SK-N-MC (cell line): Measurements from ENCODE around the gene REPS1.
A peak's percentile ranks its signal among the peaks of the same experiment; 100 is the strongest.

ENCODE experiments used
- DNase-seq: peaks from one replicate; pipeline ENCODE4 v3.0.0-alpha.2; 2011; ENCODE audit warnings: low read depth, low spot score
- H3K27ac ChIP-seq: fragments of 200-600 bp; sonication (generic); 2 replicates; pipeline ENCODE4 v1.5.1; 2016; ENCODE audit warnings: mixed run types
- H3K36me3 ChIP-seq: fragments of 200-600 bp; sonication (generic); 2 replicates; pipeline ENCODE4 v1.6.1; 2017; ENCODE audit warnings: antibody characterized with exemption, low read length, mixed read lengths; ENCODE audit not compliant: insufficient read depth
- H3K4me3 ChIP-seq: fragments of 200-600 bp; sonication (generic); 2 replicates; pipeline ENCODE4 v1.5.1; 2016
- H3K9ac ChIP-seq: fragments of 200-600 bp; sonication (generic); 2 replicates; pipeline ENCODE4 v1.8.0; 2017; ENCODE audit warnings: mixed run types, mixed read lengths; ENCODE audit not compliant: insufficient read length
- H3K9me3 ChIP-seq: fragments of 200-600 bp; sonication (generic); 2 replicates; pipeline ENCODE4 v1.6.1; 2017; ENCODE audit warnings: low read depth, mild to moderate bottlenecking, antibody characterized with exemption, low read length, moderate library complexity, mixed read lengths
- EZH2 ChIP-seq: fragments of 200-600 bp; sonication (generic); IDR thresholded peaks from one replicate; pipeline ENCODE4 v1.6.1; 2017; ENCODE audit warnings: antibody characterized with exemption
- FOXP2 ChIP-seq: optimal IDR thresholded peaks from 2 replicates; pipeline ENCODE3; 2011; ENCODE audit warnings: mild to moderate bottlenecking, moderate library complexity; ENCODE audit not compliant: insufficient read depth; ENCODE audit errors: extremely low read length, control extremely low read depth
- POLR2AphosphoS5 ChIP-seq: IDR thresholded peaks from 2 replicates; pipeline ENCODE4 v1.6.1; 2012; ENCODE audit warnings: mild to moderate bottlenecking, low read depth, low read length, borderline replicate concordance

REPS1 gene

GRCh38 chr6:138989098-138989983 lies 1.3 kb upstream of the REPS1 start:
- Histone ChIP-seq H3K4me3 (no peak overlapping the region), H3K9me3 (no peaks in the 10 kb centered on the region), H3K9ac (no peak overlapping the region), H3K36me3 (peaks cover 4% of the 10 kb centered on the region; the same call in 1 of the 2 replicates), H3K27ac (no peak overlapping the region)
- TF ChIP-seq POLR2AphosphoS5: no peak
- no peak for TF ChIP-seq EZH2
- TF ChIP-seq FOXP2: no peak
- DNase-seq: no peak

- H3K9ac ChIP-seq: peak overlapping the region; percentile 95
- H3K4me3 ChIP-seq: peak overlapping the region; percentile 86
- peaks cover 5% of the 10 kb centered on the region; the same call in 1 of the 2 replicates for H3K36me3 ChIP-seq
- H3K9me3 ChIP-seq: no peaks in the 10 kb centered on the region
- TF ChIP-seq EZH2 (no peak), FOXP2 (no peak), POLR2AphosphoS5 (no peak)
- no peak for DNase-seq
- H3K27ac ChIP-seq: no peak overlapping the region
Observed at GRCh38 chr6:138988469-138988834, 399 bp upstream of the REPS1 start.

- Histone ChIP-seq H3K9me3 (no peaks in the 10 kb centered on the region), H3K27ac (no peak overlapping the region), H3K36me3 (peaks cover 10% of the 10 kb centered on the region; the same call in 1 of the 2 replicates), H3K4me3 (peak overlapping the region; percentile 86), H3K9ac (peak overlapping the region; percentile 95)
- no peak for TF ChIP-seq POLR2AphosphoS5
- TF ChIP-seq FOXP2: no peak
- no peak for TF ChIP-seq EZH2
- DNase-seq: no peak
Observed at GRCh38 chr6:138987080-138987642, 892 bp downstream of the REPS1 start.

- Histone ChIP-seq H3K36me3 (peaks cover 10% of the 10 kb centered on the region; the same call in 1 of the 2 replicates), H3K9ac (peak overlapping the region; percentile 95), H3K9me3 (no peaks in the 10 kb centered on the region), H3K27ac (no peak overlapping the region), H3K4me3 (peak overlapping the region; percentile 86)
- no peak for DNase-seq
- TF ChIP-seq POLR2AphosphoS5: no peak
- TF ChIP-seq FOXP2: no peak
- TF ChIP-seq EZH2: no peak
Observed at GRCh38 chr6:138986578-138986977, 1.5 kb downstream of the REPS1 start.

- TF ChIP-seq FOXP2 (no peak), EZH2 (no peak), POLR2AphosphoS5 (no peak)
- DNase-seq: no peak
- Histone ChIP-seq H3K4me3 (no peak overlapping the region), H3K27ac (no peak overlapping the region), H3K9ac (no peak overlapping the region), H3K36me3 (peaks cover 10% of the 10 kb centered on the region; the same call in 1 of the 2 replicates), H3K9me3 (no peaks in the 10 kb centered on the region)
Observed at GRCh38 chr6:138981416-138981815, 6.6 kb downstream of the REPS1 start.

- H3K4me3 ChIP-seq: no peak overlapping the region
- no peak for TF ChIP-seq FOXP2
- no peak for TF ChIP-seq POLR2AphosphoS5
- no peak for TF ChIP-seq EZH2
- no peak overlapping the region for H3K9ac ChIP-seq
- H3K27ac ChIP-seq: no peak overlapping the region
- no peaks in the 10 kb centered on the region for H3K9me3 ChIP-seq
- peaks cover 10% of the 10 kb centered on the region; the same call in 1 of the 2 replicates for H3K36me3 ChIP-seq
- DNase-seq: no peak
Observed at GRCh38 chr6:138979813-138980668, 8.0 kb downstream of the REPS1 start.

GRCh38 chr6:138979365-138979764 lies 8.7 kb downstream of the REPS1 start:
- Histone ChIP-seq H3K9me3 (no peaks in the 10 kb centered on the region), H3K9ac (no peak overlapping the region), H3K36me3 (peaks cover 7% of the 10 kb centered on the region; the same call in 1 of the 2 replicates), H3K4me3 (no peak overlapping the region), H3K27ac (no peak overlapping the region)
- DNase-seq: no peak
- no peak for TF ChIP-seq POLR2AphosphoS5
- TF ChIP-seq EZH2: no peak
- TF ChIP-seq FOXP2: no peak

- Histone ChIP-seq H3K4me3 (no peak overlapping the region), H3K9me3 (no peaks in the 10 kb centered on the region), H3K27ac (no peak overlapping the region), H3K9ac (no peak overlapping the region), H3K36me3 (peaks cover 5% of the 10 kb centered on the region; the same call in 1 of the 2 replicates)
- DNase-seq: no peak
- TF ChIP-seq EZH2: no peak
- TF ChIP-seq POLR2AphosphoS5: no peak
- TF ChIP-seq FOXP2: no peak
Observed at GRCh38 chr6:138978229-138978628, 9.8 kb downstream of the REPS1 start.
